GM12878 (cell line): ENCODE results near the gene CCDC97. TPM values are rescaled to one million over a fixed set of nuclear protein-coding genes. Genes with fewer than 3 reads are reported as not detected.

ENCODE experiments used
- BACH1 ChIP-seq: fragments of 450-650 bp; IDR thresholded peaks from 2 replicates; pipeline ENCODE4 v1.6.1; 2017; ENCODE audit warnings: mild to moderate bottlenecking, borderline replicate concordance
- CBFB ChIP-seq: IDR thresholded peaks from 2 replicates; pipeline ENCODE4 v1.6.1; 2016; ENCODE audit warnings: antibody characterized with exemption, low read depth
- CBX3 ChIP-seq: fragments of 200-600 bp; sonication (generic); IDR thresholded peaks from 2 replicates; pipeline ENCODE4 v1.6.1; 2016; ENCODE audit warnings: low read depth, borderline replicate concordance
- CHD2 ChIP-seq: IDR thresholded peaks from 2 replicates; pipeline ENCODE4 v1.6.1; 2011; ENCODE audit warnings: low read depth, low read length, improper control_type of control experiment, borderline replicate concordance
- CHD4 ChIP-seq: fragments of 200-600 bp; sonication (generic); IDR thresholded peaks from 2 replicates; pipeline ENCODE4 v1.6.1; 2016; ENCODE audit warnings: mild to moderate bottlenecking
- CREB1 ChIP-seq: IDR thresholded peaks from 2 replicates; pipeline ENCODE4 v1.6.1; 2012; ENCODE audit warnings: low read depth, mild to moderate bottlenecking, inconsistent platforms
- DPF2 ChIP-seq: fragments of 450-650 bp; IDR thresholded peaks from 2 replicates; pipeline ENCODE4 v1.6.1; 2017; ENCODE audit warnings: mild to moderate bottlenecking
- E2F8 ChIP-seq: fragments of 450-650 bp; IDR thresholded peaks from 2 replicates; pipeline ENCODE4 v1.6.1; 2018; ENCODE audit warnings: mild to moderate bottlenecking, low read depth, moderate library complexity; ENCODE audit not compliant: partially characterized antibody
- ELK1 ChIP-seq: IDR thresholded peaks from 2 replicates; pipeline ENCODE4 v1.6.1; 2012; ENCODE audit warnings: low read depth, low read length, improper control_type of control experiment
- GABPA ChIP-seq: IDR thresholded peaks from 2 replicates; pipeline ENCODE4 v1.6.1; 2014; ENCODE audit warnings: antibody characterized with exemption, low read depth, mild to moderate bottlenecking, inconsistent platforms
- GATAD2B ChIP-seq: fragments of 450-650 bp; conservative IDR thresholded peaks from 2 replicates; pipeline ENCODE4 v1.6.1; 2017; ENCODE audit warnings: low read depth, mild to moderate bottlenecking, moderate library complexity
- IKZF1 ChIP-seq: fragments of 450-650 bp; conservative IDR thresholded peaks from 2 replicates; pipeline ENCODE4 v1.6.1; 2017; ENCODE audit warnings: antibody characterized with exemption, mild to moderate bottlenecking
- KLF5 ChIP-seq: fragments of 450-650 bp; IDR thresholded peaks from 2 replicates; pipeline ENCODE4 v1.6.1; 2014; ENCODE audit warnings: mild to moderate bottlenecking; ENCODE audit not compliant: partially characterized antibody
- MEF2B ChIP-seq: fragments of 450-650 bp; IDR thresholded peaks from 2 replicates; pipeline ENCODE4 v1.6.1; 2018; ENCODE audit warnings: mild to moderate bottlenecking, moderate library complexity; ENCODE audit not compliant: partially characterized antibody, poor library complexity, severe bottlenecking
- NR2F1 ChIP-seq: fragments of 450-650 bp; conservative IDR thresholded peaks from 2 replicates; pipeline ENCODE4 v1.6.1; 2017; ENCODE audit warnings: mild to moderate bottlenecking
- RB1 ChIP-seq: fragments of 450-650 bp; formaldehyde crosslinking; IDR thresholded peaks from 2 replicates; pipeline ENCODE4 v1.6.1; 2017; ENCODE audit warnings: mild to moderate bottlenecking, borderline replicate concordance
- RBBP5 ChIP-seq: fragments of 200-600 bp; sonication (generic); conservative IDR thresholded peaks from 2 replicates; pipeline ENCODE4 v1.6.1; 2016
- RFX5 ChIP-seq: IDR thresholded peaks from 2 replicates; pipeline ENCODE4 v1.6.1; 2011; ENCODE audit warnings: low read depth, low read length, improper control_type of control experiment
- RUNX3 ChIP-seq: IDR thresholded peaks from 2 replicates; pipeline ENCODE4 v1.6.1; 2012; ENCODE audit warnings: low read length, inconsistent platforms
- STAT3 ChIP-seq: IDR thresholded peaks from 2 replicates; pipeline ENCODE4 v1.6.1; 2011; ENCODE audit warnings: low read depth, low read length, improper control_type of control experiment
- SUZ12 ChIP-seq: fragments of 200-600 bp; sonication (generic); IDR thresholded peaks from one replicate; pipeline ENCODE4 v1.6.1; 2018; ENCODE audit warnings: antibody characterized with exemption, mild to moderate bottlenecking; ENCODE audit not compliant: unreplicated experiment
- TAF1 ChIP-seq: IDR thresholded peaks from 2 replicates; pipeline ENCODE4 v1.6.1; 2011; ENCODE audit warnings: mild to moderate bottlenecking, low read depth, low read length, borderline replicate concordance
- USF2 ChIP-seq: IDR thresholded peaks from 2 replicates; pipeline ENCODE4 v1.6.1; 2011; ENCODE audit warnings: low read depth, low read length, improper control_type of control experiment, borderline replicate concordance
- YY1 ChIP-seq: IDR thresholded peaks from 2 replicates; pipeline ENCODE4 v1.6.1; 2011; ENCODE audit warnings: low read depth, mild to moderate bottlenecking, low read length
- ZNF384 ChIP-seq: IDR thresholded peaks from 2 replicates; pipeline ENCODE4 v1.6.1; 2012; ENCODE audit warnings: low read depth, mild to moderate bottlenecking, low read length, improper control_type of control experiment, borderline replicate concordance
- polyA plus RNA-seq, 11 experiments: library from polyadenylated mRNA; depleted of rRNA in 4 of 11; unstranded in 6 of 11; stranded (reverse) in 5 of 11; fragments of >200 nt; fragmentation: Nextera tagmentation in 4 of 11; fragmentation: Illumina TruSeq in 1 of 11; extraction: Ambion mirVana in 4 of 11; extraction: Trizol in 1 of 11; gene quantifications; 1 replicate in 1 of 11; 2 replicates in 10 of 11; pipeline versions ENCODE4 v1.2.1 to v1.2.3, GENCODE V29; 2011 to 2016; ENCODE audit warnings: inconsistent platforms in 2 of 11, missing spikeins in 2 of 11, low read depth in 1 of 11
- total RNA-seq, 4 experiments: library from RNA; depleted of rRNA in 3 of 4; stranded (reverse); fragments of >200 nt in 3 of 4; fragmentation: Illumina TruSeq in 1 of 4; extraction: Trizol in 1 of 4; gene quantifications; 2 replicates each; pipeline versions ENCODE4 v1.2.1 to v1.2.3, GENCODE V29; 2013 to 2021
- TF ChIP-seq, protein P1 (sequence below): fragments of 450-650 bp; IDR thresholded peaks from 2 replicates; pipeline ENCODE4 v1.6.1; 2016; ENCODE audit warnings: mild to moderate bottlenecking

Gene CCDC97
- total and polyA plus RNA-seq, 10 of the 15 experiments (the other 5 are each of a cell fraction or from before 2014, with no cell fraction given) = 1.8 to 34.1 (median 18.8) TPM

GRCh38 chr19:41264581-41265394 lies 45.2 kb upstream of the CCDC97 start (continued):
- TF ChIP-seq ELK1 (no peak), RBBP5 (0 out of 2 replicates have a peak, but pooled peaks have one; percentile 38), BACH1 (peak; percentile 74; the same call in 1 of the 2 replicates), YY1 (no peak), GATAD2B (peak; percentile 80; the same call in 1 of the 2 replicates), MEF2B (no peak), RB1 (no peak), CBFB (no peak; the same call in 1 of the 2 replicates), RUNX3 (no peak; the same call in 1 of the 2 replicates), CREB1 (0 out of 2 replicates have a peak, but pooled peaks have one; percentile 10), CHD2 (no peak), TAF1 (peak; percentile 29; the same call in 1 of the 2 replicates), E2F8 (no peak), USF2 (no peak), ZNF384 (no peak), STAT3 (no peak), SUZ12 (no peak), CHD4 (no peak), KLF5 (no peak), DPF2 (peak; percentile 78), CBX3 (no peak), RFX5 (no peak), GABPA (no peak), IKZF1 (peak; percentile 52; the same call in 1 of the 2 replicates), NR2F1 (peak; percentile 11; the same call in 1 of the 2 replicates)
- TF ChIP-seq, protein P1, sequence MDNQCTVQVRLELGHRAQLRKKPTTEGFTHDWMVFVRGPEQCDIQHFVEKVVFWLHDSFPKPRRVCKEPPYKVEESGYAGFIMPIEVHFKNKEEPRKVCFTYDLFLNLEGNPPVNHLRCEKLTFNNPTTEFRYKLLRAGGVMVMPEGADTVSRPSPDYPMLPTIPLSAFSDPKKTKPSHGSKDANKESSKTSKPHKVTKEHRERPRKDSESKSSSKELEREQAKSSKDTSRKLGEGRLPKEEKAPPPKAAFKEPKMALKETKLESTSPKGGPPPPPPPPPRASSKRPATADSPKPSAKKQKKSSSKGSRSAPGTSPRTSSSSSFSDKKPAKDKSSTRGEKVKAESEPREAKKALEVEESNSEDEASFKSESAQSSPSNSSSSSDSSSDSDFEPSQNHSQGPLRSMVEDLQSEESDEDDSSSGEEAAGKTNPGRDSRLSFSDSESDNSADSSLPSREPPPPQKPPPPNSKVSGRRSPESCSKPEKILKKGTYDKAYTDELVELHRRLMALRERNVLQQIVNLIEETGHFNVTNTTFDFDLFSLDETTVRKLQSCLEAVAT = 0 out of 2 replicates have a peak, but pooled peaks have one; percentile 26
